Measurements from ENCODE around the gene ATP5F1D. TPM values are rescaled to one million over a fixed set of nuclear protein-coding genes. Genes with fewer than 3 reads are reported as not detected.

The ATP5F1D gene
- total RNA-seq, 1 experiment from 2014 or later, result 157 TPM

- Histone ChIP-seq H3K9me3 (ENCODE audit: insufficient read depth, low read depth) (no peaks in the 10 kb centered on the region), H3K79me2 (ENCODE audit: low read depth) (no peaks in the 10 kb centered on the region), H3K4me2 (no peak overlapping the region), H3K9me2 (ENCODE audit: insufficient read depth) (no peaks in the 10 kb centered on the region), H3K27ac (no peak overlapping the region), H3K4me3 (no peak overlapping the region), H3K4me1 (replicated peaks; ENCODE audit: insufficient read depth) (no peaks in the 10 kb centered on the region), H2AFZ (no peak overlapping the region), H3F3A (ENCODE audit: insufficient read depth, low read depth) (peaks cover 5% of the 10 kb centered on the region; the same call in 1 of the 2 replicates), H4K20me1 (ENCODE audit: insufficient read depth) (no peaks in the 10 kb centered on the region), H3K27me3 (ENCODE audit: insufficient read depth, low read depth) (peaks cover 27% of the 10 kb centered on the region; the same call in 1 of the 2 replicates), H3K36me3 (ENCODE audit: low read depth) (no peaks in the 10 kb centered on the region)
- TF ChIP-seq EZH2 (IDR thresholded peaks at IDR 0.05; ENCODE audit: low read depth), result no peak
- TF ChIP-seq, protein P1, sequence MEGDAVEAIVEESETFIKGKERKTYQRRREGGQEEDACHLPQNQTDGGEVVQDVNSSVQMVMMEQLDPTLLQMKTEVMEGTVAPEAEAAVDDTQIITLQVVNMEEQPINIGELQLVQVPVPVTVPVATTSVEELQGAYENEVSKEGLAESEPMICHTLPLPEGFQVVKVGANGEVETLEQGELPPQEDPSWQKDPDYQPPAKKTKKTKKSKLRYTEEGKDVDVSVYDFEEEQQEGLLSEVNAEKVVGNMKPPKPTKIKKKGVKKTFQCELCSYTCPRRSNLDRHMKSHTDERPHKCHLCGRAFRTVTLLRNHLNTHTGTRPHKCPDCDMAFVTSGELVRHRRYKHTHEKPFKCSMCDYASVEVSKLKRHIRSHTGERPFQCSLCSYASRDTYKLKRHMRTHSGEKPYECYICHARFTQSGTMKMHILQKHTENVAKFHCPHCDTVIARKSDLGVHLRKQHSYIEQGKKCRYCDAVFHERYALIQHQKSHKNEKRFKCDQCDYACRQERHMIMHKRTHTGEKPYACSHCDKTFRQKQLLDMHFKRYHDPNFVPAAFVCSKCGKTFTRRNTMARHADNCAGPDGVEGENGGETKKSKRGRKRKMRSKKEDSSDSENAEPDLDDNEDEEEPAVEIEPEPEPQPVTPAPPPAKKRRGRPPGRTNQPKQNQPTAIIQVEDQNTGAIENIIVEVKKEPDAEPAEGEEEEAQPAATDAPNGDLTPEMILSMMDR (conservative IDR thresholded peaks at IDR 0.05), result no peak
- no peak for DNase-seq
- intact Hi-C loops (cut with micrococcal nuclease; ENCODE audit: unreplicated experiment), result no loop called here
- POLR2A ChIA-PET (ENCODE audit: unreplicated experiment), result no interaction called here
- BruUV-seq (replicated peaks), result no TSS peak
- CTCF ChIA-PET, result no interaction called here
These were observed 46.0 kb downstream of the ATP5F1D start for GRCh38 chr19:1287354-1288225.

DNA sequence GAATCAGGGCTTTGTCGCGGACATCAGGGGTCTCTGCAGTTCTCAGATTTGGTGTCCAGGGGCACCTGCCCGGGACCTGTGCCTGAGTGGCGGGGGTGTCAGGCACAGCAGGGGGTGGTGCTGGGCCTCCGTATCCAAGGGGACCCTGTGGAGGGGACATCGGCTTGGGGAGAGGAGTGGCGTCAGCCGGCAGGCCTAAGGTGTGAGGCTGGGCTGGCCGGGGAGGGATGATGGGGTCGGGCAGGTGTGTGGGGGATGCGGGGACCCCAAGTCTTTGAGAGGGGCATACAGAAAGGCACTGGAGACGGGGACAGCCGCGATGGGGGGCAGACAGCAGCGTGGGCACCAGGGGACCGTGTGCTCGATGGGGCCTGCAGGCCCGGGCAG, 46.7 kb downstream of the ATP5F1D start:
- no peak overlapping the region for H2AFZ ChIP-seq
- H3K9me2 ChIP-seq (ENCODE audit: insufficient read depth), result no peaks in the 10 kb centered on the region
- ChIA-PET CTCF (no interaction called here), POLR2A (ENCODE audit: unreplicated experiment) (no interaction called here)
- H3K36me3 ChIP-seq (ENCODE audit: low read depth), result no peaks in the 10 kb centered on the region
- no peaks in the 10 kb centered on the region for H3K9me3 ChIP-seq (ENCODE audit: insufficient read depth, low read depth)
- intact Hi-C loops (cut with micrococcal nuclease; ENCODE audit: unreplicated experiment), result no loop called here
- no TSS peak for BruUV-seq (replicated peaks)
- H3F3A ChIP-seq (ENCODE audit: insufficient read depth, low read depth), result peaks cover 5% of the 10 kb centered on the region; the same call in 1 of the 2 replicates
- H4K20me1 ChIP-seq (ENCODE audit: insufficient read depth), result no peaks in the 10 kb centered on the region
- peaks cover 27% of the 10 kb centered on the region; the same call in 1 of the 2 replicates for H3K27me3 ChIP-seq (ENCODE audit: insufficient read depth, low read depth)
- no peak overlapping the region for H3K27ac ChIP-seq
- H3K4me1 ChIP-seq (replicated peaks; ENCODE audit: insufficient read depth), result no peaks in the 10 kb centered on the region
- no peak overlapping the region for H3K4me3 ChIP-seq
- no peak overlapping the region for H3K4me2 ChIP-seq
- TF ChIP-seq EZH2 (IDR thresholded peaks at IDR 0.05; ENCODE audit: low read depth), result no peak
- TF ChIP-seq, protein P1 (conservative IDR thresholded peaks at IDR 0.05), result no peak
- DNase-seq, result no peak
- H3K79me2 ChIP-seq (ENCODE audit: low read depth), result no peaks in the 10 kb centered on the region

GRCh38 chr19:1288833-1289685, 47.5 kb downstream of the ATP5F1D start:
- DNase-seq, result no peak
- TF ChIP-seq, protein P1 (conservative IDR thresholded peaks at IDR 0.05), result no peak
- no peak for TF ChIP-seq EZH2 (IDR thresholded peaks at IDR 0.05; ENCODE audit: low read depth)
- H3K27ac ChIP-seq, result no peak overlapping the region
- CTCF ChIA-PET, result no interaction called here
- H3K9me3 ChIP-seq (ENCODE audit: insufficient read depth, low read depth), result no peaks in the 10 kb centered on the region
- no peaks in the 10 kb centered on the region for H3K36me3 ChIP-seq (ENCODE audit: low read depth)
- no TSS peak for BruUV-seq (replicated peaks)
- H2AFZ ChIP-seq, result no peak overlapping the region
- peaks cover 5% of the 10 kb centered on the region; the same call in 1 of the 2 replicates for H3F3A ChIP-seq (ENCODE audit: insufficient read depth, low read depth)
- H3K27me3 ChIP-seq (ENCODE audit: insufficient read depth, low read depth), result peaks cover 32% of the 10 kb centered on the region; the same call in 1 of the 2 replicates
- H3K4me2 ChIP-seq, result no peak overlapping the region
- intact Hi-C loops (cut with micrococcal nuclease; ENCODE audit: unreplicated experiment), result no loop called here
- H4K20me1 ChIP-seq (ENCODE audit: insufficient read depth), result no peaks in the 10 kb centered on the region
- no peaks in the 10 kb centered on the region for H3K4me1 ChIP-seq (replicated peaks; ENCODE audit: insufficient read depth)
- H3K79me2 ChIP-seq (ENCODE audit: low read depth), result no peaks in the 10 kb centered on the region
- no peaks in the 10 kb centered on the region for H3K9me2 ChIP-seq (ENCODE audit: insufficient read depth)
- POLR2A ChIA-PET (ENCODE audit: unreplicated experiment), result no interaction called here
- H3K4me3 ChIP-seq, result no peak overlapping the region
